Activated CD4-positive, alpha-beta T cell treated with anti-CD3 and anti-CD28 coated beads, Interleukin-2, amount 50 U/mL, for 1 hour (primary cell): ENCODE results near the gene CAMK4.
"Not testable (repeated sequence)": the region's sequence is repeated elsewhere in the genome, so short reads cannot be mapped to it uniquely, and the experiment has no call there.

ENCODE experiments used
- DNase-seq: peaks from one replicate; pipeline ENCODE4 v3.0.0-alpha.2; 2020

Gene CAMK4

GRCh38 chr5:111229871-111230810 lies 6.0 kb downstream of the CAMK4 start:
- no peak for DNase-seq

- DNase-seq: no peak
Observed at GRCh38 chr5:111231119-111231518, 6.9 kb downstream of the CAMK4 start.

- DNase-seq: no peak
Observed at GRCh38 chr5:111232311-111233051, 8.3 kb downstream of the CAMK4 start.

- no peak for DNase-seq
Observed at GRCh38 chr5:111233052-111233374, 8.8 kb downstream of the CAMK4 start.

- no peak for DNase-seq
Observed at GRCh38 chr5:111234125-111234524, 9.9 kb downstream of the CAMK4 start.

GRCh38 chr5:111235635-111236034 lies 11.5 kb downstream of the CAMK4 start:
- DNase-seq: no peak

- no peak for DNase-seq
Observed at GRCh38 chr5:111236348-111236747, 12.2 kb downstream of the CAMK4 start.

DNA sequence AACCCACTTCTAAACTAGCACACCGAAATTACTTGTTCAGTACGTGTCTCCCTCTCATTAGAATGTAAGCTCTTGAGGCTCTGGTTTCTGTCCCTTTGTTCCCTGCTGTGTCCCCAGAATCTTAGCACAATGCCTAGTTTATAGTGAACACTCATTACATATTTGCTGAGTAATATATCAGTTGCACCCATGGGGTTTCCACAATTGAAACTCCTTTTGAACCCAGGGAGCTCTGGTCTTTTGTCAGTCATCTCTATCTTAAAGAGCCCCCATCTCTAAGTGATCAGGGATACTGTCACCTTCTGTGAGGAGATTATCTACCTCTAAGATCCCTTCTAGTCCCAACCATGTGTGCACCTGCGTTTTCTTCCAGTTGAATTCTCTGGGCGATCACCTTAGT lies 12.8 kb downstream of the CAMK4 start:
- DNase-seq: no peak

DNA sequence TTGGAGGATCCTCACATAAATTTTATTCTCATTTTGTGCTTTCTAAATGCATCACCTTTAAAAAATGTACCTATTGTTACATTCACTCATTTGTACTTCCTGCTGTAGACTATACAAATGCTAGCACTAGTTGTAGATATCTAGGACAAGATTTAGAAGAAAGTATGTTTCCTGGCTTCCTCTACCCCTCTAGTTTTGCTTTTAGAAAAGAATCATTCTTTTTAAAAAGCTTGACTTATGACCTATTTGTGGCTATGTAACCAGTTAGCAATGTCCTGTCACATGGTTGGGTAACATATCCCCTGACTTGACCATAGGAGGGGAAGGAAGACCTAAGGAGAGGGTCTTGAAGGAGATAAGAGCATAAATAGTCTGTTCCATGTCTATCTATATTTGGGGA lies 13.3 kb downstream of the CAMK4 start:
- no peak for DNase-seq

- DNase-seq: no peak
Observed at GRCh38 chr5:111238431-111239225, 14.4 kb downstream of the CAMK4 start.

- no peak for DNase-seq
Observed at GRCh38 chr5:111241696-111242095, 17.5 kb downstream of the CAMK4 start.

DNA sequence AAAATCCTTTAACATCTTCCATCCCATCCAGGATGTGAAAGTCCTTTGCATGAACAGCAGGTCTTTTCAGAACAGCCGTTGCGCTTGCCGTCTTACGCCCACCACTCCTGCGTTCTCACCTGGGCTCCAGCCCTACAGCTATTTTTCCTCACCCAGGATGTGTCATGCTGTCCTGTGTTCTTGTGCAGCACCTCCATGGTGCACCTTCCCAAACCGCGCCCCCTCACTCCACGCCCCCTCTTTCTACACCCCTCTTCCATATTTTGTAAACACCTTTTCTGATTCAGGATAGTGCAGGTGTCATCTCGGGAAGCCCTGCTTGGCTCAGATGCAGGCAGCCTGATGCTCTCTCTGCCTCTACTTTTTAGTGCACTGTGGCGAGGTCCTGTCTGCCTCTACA lies 18.4 kb downstream of the CAMK4 start:
- no peak for DNase-seq

DNA sequence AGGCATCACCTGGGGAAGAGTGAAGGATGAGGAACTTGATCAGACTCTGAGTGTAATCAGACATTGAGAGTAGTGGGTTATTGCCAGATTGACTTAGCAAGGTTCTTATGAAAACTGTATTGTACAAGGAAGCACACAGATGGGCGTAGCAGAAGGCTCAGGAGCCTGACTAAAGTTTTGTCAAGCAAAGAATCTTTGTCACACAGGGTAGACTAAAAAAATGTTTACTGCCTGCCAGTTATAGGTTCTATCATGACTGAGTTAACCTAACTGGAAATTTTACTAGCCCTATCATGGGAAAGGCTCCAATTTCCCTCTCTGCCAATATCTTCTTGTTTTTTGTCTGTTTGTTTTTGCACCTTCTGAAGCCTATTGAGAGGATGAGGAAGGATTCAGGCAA lies 19.1 kb downstream of the CAMK4 start:
- DNase-seq: no peak

- DNase-seq: no peak
Observed at GRCh38 chr5:111245654-111246053, 21.5 kb downstream of the CAMK4 start.

GRCh38 chr5:111246459-111246858 lies 22.3 kb downstream of the CAMK4 start:
- DNase-seq: no peak

- DNase-seq: no peak
Observed at GRCh38 chr5:111248571-111248970, 24.4 kb downstream of the CAMK4 start.

GRCh38 chr5:111251921-111252320 lies 27.7 kb downstream of the CAMK4 start:
- DNase-seq: no peak

DNA sequence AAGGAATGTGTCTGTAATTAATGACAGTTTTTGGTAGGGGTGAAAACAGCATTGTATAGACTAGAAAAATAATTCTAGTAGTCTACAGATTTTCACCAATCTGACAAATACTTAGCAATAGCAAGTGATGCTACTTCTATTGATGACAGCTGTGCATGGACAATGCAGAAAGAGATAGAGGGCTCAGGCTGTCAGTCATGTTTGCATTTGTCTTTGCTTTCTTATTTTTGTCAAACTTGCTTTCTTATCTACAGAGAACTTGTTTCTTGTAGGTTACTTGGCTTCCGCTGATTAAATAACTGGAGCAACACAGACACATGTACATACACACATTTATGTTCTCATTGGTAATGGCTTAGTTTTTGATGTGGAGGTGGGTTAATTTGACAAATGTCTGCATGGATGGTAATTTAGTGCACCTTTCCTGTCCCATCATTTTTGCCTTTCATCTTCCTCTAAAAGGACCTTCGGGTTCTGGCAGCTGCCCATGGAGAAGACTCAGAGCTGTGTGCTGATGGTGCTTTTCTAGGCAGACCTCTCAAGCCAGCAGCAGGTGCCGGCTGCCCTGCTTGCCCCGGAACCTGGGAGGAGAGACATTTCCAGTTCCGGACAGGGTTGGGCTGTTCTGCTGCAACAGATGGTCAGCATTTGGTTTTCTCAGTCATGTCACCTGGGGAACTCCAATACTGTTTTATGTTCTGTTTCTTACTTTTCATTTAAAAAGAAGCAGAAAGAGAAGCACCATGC lies 28.8 kb downstream of the CAMK4 start:
- no peak for DNase-seq

DNA sequence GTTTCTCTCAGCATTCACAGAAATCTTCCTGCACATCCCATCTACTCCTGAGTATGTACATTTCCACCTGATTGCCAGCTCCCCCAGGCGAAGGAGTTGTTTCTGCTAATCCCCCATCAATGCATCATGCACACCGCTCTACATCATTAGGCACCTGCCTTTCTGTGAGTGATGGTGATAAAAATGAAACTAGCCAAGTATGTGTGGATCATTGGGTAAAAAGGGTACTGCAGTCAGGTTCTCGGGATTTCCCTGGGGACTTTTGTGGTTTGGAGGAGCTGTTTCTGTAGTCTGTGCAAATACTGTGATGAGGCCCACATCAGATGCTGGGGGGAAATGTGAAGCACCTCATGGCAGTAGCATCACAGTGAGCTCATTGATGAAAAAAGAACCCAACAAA lies 30.4 kb downstream of the CAMK4 start:
- DNase-seq: peak; percentile 45

GRCh38 chr5:111255169-111255568 lies 31.0 kb downstream of the CAMK4 start:
- no peak for DNase-seq

- no peak for DNase-seq
Observed at GRCh38 chr5:111256128-111256527, 31.9 kb downstream of the CAMK4 start.

- not testable (repeated sequence) for DNase-seq
Observed at GRCh38 chr5:111257610-111258009, 33.4 kb downstream of the CAMK4 start.

GRCh38 chr5:111259636-111260035 lies 35.5 kb downstream of the CAMK4 start:
- DNase-seq: no peak
